ENCODE measurements around the gene GAL. TPM values are rescaled to one million over a fixed set of nuclear protein-coding genes. Genes with fewer than 3 reads are reported as not detected.

The GAL gene
- total RNA-seq, 1 donor from 2014 or later: 1.1 TPM

DNA sequence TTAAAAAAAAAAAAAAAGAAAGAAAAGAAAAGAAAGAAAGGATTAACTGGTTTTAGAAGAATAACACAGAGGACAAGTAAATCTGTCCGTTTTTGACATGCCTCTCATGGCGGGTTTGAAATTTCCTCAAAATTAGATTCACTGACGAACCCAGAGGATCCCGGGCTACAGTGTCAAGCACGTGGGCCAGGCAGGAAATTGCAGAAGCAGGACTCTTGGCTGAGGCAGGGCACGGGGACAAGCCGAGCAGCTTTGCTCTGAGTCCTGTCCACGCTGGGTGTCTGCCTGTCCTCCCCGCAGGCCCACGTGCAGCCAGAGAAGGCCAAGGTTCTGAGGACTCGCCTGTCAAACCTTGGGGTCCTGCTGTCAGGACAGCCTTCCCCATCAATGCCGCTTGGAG is 24.7 kb downstream of the GAL start:
- Mint-ChIP-seq H3K9me3 (no peaks in the 10 kb centered on the region), H3K36me3 (ENCODE audit: low read depth) (no peaks in the 10 kb centered on the region), H3K27ac (ENCODE audit: unreplicated experiment) (no peak overlapping the region), H3K27me3 (ENCODE audit: low read depth) (peaks cover 63% of the 10 kb centered on the region), H3K4me1 (peaks cover 27% of the 10 kb centered on the region), H3K4me3 (no peak overlapping the region)
- TF ChIP-seq, protein P1, sequence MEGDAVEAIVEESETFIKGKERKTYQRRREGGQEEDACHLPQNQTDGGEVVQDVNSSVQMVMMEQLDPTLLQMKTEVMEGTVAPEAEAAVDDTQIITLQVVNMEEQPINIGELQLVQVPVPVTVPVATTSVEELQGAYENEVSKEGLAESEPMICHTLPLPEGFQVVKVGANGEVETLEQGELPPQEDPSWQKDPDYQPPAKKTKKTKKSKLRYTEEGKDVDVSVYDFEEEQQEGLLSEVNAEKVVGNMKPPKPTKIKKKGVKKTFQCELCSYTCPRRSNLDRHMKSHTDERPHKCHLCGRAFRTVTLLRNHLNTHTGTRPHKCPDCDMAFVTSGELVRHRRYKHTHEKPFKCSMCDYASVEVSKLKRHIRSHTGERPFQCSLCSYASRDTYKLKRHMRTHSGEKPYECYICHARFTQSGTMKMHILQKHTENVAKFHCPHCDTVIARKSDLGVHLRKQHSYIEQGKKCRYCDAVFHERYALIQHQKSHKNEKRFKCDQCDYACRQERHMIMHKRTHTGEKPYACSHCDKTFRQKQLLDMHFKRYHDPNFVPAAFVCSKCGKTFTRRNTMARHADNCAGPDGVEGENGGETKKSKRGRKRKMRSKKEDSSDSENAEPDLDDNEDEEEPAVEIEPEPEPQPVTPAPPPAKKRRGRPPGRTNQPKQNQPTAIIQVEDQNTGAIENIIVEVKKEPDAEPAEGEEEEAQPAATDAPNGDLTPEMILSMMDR (conservative IDR thresholded peaks at IDR 0.05): no peak
- no peak for DNase-seq (ENCODE audit: low read depth, low spot score)

DNA sequence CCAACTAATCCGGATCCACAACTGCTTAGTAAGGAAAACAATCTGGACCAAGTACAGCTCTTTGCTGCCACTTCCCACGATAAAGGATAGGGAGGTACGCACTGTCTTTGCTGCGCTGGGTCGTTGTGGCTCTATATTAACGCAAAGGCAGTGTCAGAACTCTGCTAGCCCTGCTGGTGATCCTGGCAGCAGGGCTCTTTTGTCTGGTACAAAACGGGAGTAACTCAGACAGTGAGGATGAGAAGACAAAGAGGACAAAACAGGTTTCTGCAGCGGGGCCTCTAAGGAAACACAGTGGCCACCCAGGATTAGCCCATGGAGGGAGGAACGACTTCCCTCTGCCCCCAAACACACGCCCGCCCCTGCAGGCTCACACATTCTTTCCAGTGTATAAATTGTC is 26.1 kb downstream of the GAL start:
- peaks cover 35% of the 10 kb centered on the region for H3K4me1 Mint-ChIP-seq
- no peaks in the 10 kb centered on the region for H3K9me3 Mint-ChIP-seq
- H3K27me3 Mint-ChIP-seq (ENCODE audit: low read depth): peaks cover 55% of the 10 kb centered on the region
- TF ChIP-seq, protein P1 (conservative IDR thresholded peaks at IDR 0.05): no peak
- DNase-seq (ENCODE audit: low read depth, low spot score): no peak
- H3K36me3 Mint-ChIP-seq (ENCODE audit: low read depth): no peaks in the 10 kb centered on the region
- no peak overlapping the region for H3K4me3 Mint-ChIP-seq
- H3K27ac Mint-ChIP-seq (ENCODE audit: unreplicated experiment): no peak overlapping the region

DNA sequence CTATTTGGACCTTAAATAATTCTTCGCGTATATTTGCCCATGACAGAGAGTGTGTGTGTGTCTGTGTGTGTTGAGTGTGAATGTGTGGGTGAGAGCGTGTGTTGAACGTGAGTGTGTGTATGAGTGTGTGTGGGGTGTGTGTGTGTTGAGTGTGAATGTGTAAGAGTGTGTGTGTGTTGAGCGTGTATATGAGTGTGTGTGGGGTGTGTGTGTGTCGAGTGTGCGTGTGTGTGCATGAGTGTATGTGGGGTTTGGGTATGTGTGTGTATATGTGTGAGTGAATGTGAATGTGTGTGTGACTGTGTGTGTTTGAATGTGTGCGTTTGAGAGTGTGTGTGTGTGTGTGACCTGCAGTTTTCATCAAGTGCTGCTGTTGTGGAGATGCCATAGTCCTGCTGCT is 26.8 kb downstream of the GAL start:
- DNase-seq (ENCODE audit: low read depth, low spot score): no peak
- Mint-ChIP-seq H3K4me1 (peaks cover 37% of the 10 kb centered on the region), H3K27ac (ENCODE audit: unreplicated experiment) (peak overlapping the region; percentile 1), H3K36me3 (ENCODE audit: low read depth) (no peaks in the 10 kb centered on the region), H3K27me3 (ENCODE audit: low read depth) (peaks cover 51% of the 10 kb centered on the region), H3K9me3 (no peaks in the 10 kb centered on the region), H3K4me3 (no peak overlapping the region)
- TF ChIP-seq, protein P1 (conservative IDR thresholded peaks at IDR 0.05): no peak

DNA sequence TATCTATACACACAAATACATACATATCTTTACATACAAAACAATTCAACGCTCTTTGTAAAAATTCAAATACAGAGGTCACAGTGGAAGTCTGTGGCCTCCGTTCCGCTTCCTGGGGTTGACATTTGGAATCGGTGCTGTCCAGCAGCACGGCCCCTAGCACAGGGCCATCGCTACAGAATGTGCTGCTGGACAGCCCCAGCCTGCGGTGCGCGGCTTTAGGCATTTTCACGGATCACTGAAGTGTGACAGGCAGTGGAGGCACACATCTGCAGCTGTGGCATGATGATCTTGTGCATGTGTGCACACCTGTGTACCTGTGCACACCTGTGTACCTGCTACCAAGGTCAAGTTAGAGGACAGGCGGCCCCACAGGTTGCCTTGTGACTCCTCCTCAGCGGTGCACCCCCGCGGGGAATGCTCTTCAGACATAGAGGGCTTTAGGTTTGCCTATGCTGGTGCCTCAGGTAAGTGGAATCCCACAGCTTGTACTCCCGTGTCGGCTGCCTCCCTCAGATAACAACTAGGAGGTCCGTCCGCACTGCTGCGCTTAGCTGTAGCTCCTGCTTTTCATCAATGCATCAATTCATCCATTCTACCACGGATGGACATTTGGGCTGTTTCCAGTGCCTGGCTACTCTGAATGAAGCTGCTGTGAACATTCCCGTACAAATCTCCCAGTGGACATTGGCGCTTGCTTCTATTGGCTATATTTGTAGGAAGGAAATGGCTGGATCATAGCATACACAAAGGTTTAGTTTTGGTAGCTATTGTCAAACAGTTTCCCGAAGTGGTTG is 29.9 kb downstream of the GAL start:
- no peak for DNase-seq (ENCODE audit: low read depth, low spot score)
- peaks cover 32% of the 10 kb centered on the region for H3K4me1 Mint-ChIP-seq
- no peaks in the 10 kb centered on the region for H3K36me3 Mint-ChIP-seq (ENCODE audit: low read depth)
- peaks cover 3% of the 10 kb centered on the region for H3K9me3 Mint-ChIP-seq
- TF ChIP-seq, protein P1 (conservative IDR thresholded peaks at IDR 0.05): no peak
- H3K27ac Mint-ChIP-seq (ENCODE audit: unreplicated experiment): no peak overlapping the region
- no peak overlapping the region for H3K4me3 Mint-ChIP-seq
- peaks cover 36% of the 10 kb centered on the region for H3K27me3 Mint-ChIP-seq (ENCODE audit: low read depth)

DNA sequence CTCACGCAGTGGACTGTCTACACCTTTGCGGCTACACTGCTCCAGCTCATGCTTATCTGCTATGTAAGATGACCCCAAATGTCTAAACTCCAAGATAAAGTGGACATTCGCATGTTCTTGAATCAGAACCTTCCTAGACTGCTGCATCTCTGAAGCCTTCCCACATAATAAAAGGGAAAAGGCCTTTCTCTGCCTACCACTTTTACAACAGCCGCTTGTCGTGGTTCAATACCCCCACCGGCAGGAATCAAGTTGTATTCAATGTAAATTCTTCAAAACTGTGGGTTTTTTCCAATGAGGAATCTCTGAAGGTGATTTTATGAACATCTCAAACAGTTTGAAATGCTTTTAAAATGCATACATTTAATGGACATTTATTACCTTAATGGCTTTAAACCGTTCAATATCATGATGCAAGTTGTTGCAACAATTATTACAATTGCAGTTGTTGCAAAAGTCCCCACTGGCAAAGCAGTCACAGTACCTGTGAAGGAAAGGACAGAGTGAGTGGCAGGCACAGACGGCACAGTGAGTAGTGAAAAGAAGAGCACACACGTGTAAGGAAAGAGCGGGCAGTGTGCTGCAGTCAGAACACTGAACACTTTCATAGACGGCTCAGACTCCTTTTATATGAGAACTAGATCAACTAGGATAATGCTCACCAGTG is 31.2 kb downstream of the GAL start:
- H3K4me1 Mint-ChIP-seq: peaks cover 27% of the 10 kb centered on the region
- TF ChIP-seq, protein P1 (conservative IDR thresholded peaks at IDR 0.05): no peak

More for the DNA sequence above, 31.2 kb downstream of the GAL start:
- H3K27ac Mint-ChIP-seq (ENCODE audit: unreplicated experiment): no peak overlapping the region
- H3K4me3 Mint-ChIP-seq: no peak overlapping the region
- peaks cover 10% of the 10 kb centered on the region for H3K9me3 Mint-ChIP-seq
- DNase-seq (ENCODE audit: low read depth, low spot score): no peak
- peaks cover 3% of the 10 kb centered on the region for H3K36me3 Mint-ChIP-seq (ENCODE audit: low read depth)
- H3K27me3 Mint-ChIP-seq (ENCODE audit: low read depth): peaks cover 39% of the 10 kb centered on the region
